Activated CD8-positive, alpha-beta memory T cell treated with anti-CD3 and anti-CD28 coated beads, Interleukin-2, amount 50 U/mL, for 48 hours (primary cell): ENCODE results near the gene GNAS.

Source experiments
- DNase-seq: peaks from one replicate; pipeline ENCODE4 v3.0.0-alpha.2; 2020

GNAS gene

GRCh38 chr20:58854638-58855471, 2.3 kb downstream of the GNAS start:
- DNase-seq: no peak

- DNase-seq: no peak
Measured at GRCh38 chr20:58855506-58856389, 3.2 kb downstream of the GNAS start.

GRCh38 chr20:58863044-58863790, 10.7 kb downstream of the GNAS start:
- no peak for DNase-seq

GRCh38 chr20:58864346-58864745, 11.8 kb downstream of the GNAS start:
- no peak for DNase-seq

GRCh38 chr20:58865843-58866242, 13.3 kb downstream of the GNAS start:
- DNase-seq: no peak

- DNase-seq: no peak
Measured at GRCh38 chr20:58867211-58867610, 14.7 kb downstream of the GNAS start.

- DNase-seq: no peak
Measured at GRCh38 chr20:58868795-58869194, 16.3 kb downstream of the GNAS start.

GRCh38 chr20:58869662-58870227, 17.2 kb downstream of the GNAS start:
- DNase-seq: no peak

- peak; percentile 69 for DNase-seq
Measured at GRCh38 chr20:58870293-58871014, 17.9 kb downstream of the GNAS start.

GRCh38 chr20:58871533-58872102, 19.1 kb downstream of the GNAS start:
- DNase-seq: no peak

- no peak for DNase-seq
Measured at GRCh38 chr20:58874469-58874868, 22.0 kb downstream of the GNAS start.

- DNase-seq: no peak
Measured at GRCh38 chr20:58875111-58875510, 22.6 kb downstream of the GNAS start.

- DNase-seq: no peak
Measured at GRCh38 chr20:58875541-58876134, 23.1 kb downstream of the GNAS start.

- no peak for DNase-seq
Measured at GRCh38 chr20:58876437-58876836, 23.9 kb downstream of the GNAS start.

GRCh38 chr20:58877050-58877975, 24.8 kb downstream of the GNAS start:
- no peak for DNase-seq

- no peak for DNase-seq
Measured at GRCh38 chr20:58877976-58878360, 25.5 kb downstream of the GNAS start.

GRCh38 chr20:58878399-58878798, 25.9 kb downstream of the GNAS start:
- no peak for DNase-seq

- no peak for DNase-seq
Measured at GRCh38 chr20:58880441-58880840, 27.9 kb downstream of the GNAS start.

GRCh38 chr20:58880994-58881752, 28.7 kb downstream of the GNAS start:
- DNase-seq: no peak

- DNase-seq: no peak
Measured at GRCh38 chr20:58882704-58883089, 30.2 kb downstream of the GNAS start.
